HepG2 (cell line): ENCODE measurements around the gene NAV2. TPM values are rescaled to one million over a fixed set of nuclear protein-coding genes. Genes with fewer than 3 reads are reported as not detected.

Source experiments
- ATAC-seq: fragments of 200-7000 bp; cut with Tn5 transposase; 3 replicates; pipeline ENCODE4 v1.9.1; 2020; ENCODE audit warnings: mild to moderate bottlenecking, moderate library complexity
- BruUV-seq: library from RNA; stranded (reverse); fragments of 400-500 nt; replicated peaks from 2 replicates; lab custom pipeline; 2021; lab: Mats Ljungman, UMichigan
- CTCF ChIA-PET: fragments of 300-600 bp; formaldehyde crosslinking; extraction: SDS; loops from one replicate; lab custom pipeline; 2021; ENCODE audit warnings: low total read pairs, inconsistent platforms, low intra/inter-chr PET ratio; lab: Yijun Ruan, JAX
- POLR2A ChIA-PET: fragments of 350-600 bp; sonication (Branson Sonifier 250); formaldehyde crosslinking; loops from one replicate; lab custom pipeline; 2020; ENCODE audit warnings: antibody characterized with exemption, inconsistent platforms; lab: Yijun Ruan, JAX
- DNase-seq: peaks from one replicate; pipeline ENCODE4 v3.0.0-alpha.2; 2015; ENCODE audit warnings: low spot score
- FAIRE-seq: peaks from 3 replicates; lab custom pipeline; 2011; peaks lifted over from hg19 to GRCh38; lab: Jason Lieb, UNC
- H2AFZ ChIP-seq: one replicate; pipeline ENCODE4 v1.6.1; 2011; ENCODE audit warnings: low read length, inconsistent platforms
- H3K27ac ChIP-seq: fragments of 300-600 bp; 3 replicates; pipeline ENCODE4 v1.8.0; 2011; ENCODE audit warnings: mixed run types, mild to moderate bottlenecking, mixed read lengths, low read length, inconsistent platforms; ENCODE audit not compliant: insufficient read depth; ENCODE audit errors: extremely low read length
- H3K27me3 ChIP-seq, 2 experiments: fragments of 200-600 bp in 1 of 2; 2 replicates in 1 of 2; 3 replicates in 1 of 2; pipeline versions ENCODE4 v1.6.0 to v1.8.0; 2011; ENCODE audit warnings: low read length in 2 of 2, mild to moderate bottlenecking in 2 of 2, moderate library complexity in 2 of 2, inconsistent platforms in 1 of 2; ENCODE audit not compliant: insufficient read depth in 2 of 2, control insufficient read depth in 1 of 2
- H3K36me3 ChIP-seq, 2 experiments: fragments of 200-600 bp in 1 of 2; replicated peaks in 1 of 2; 2 replicates in 1 of 2; 3 replicates in 1 of 2; pipeline versions ENCODE4 v1.5.1 to v1.8.0; 2011; ENCODE audit warnings: low read length in 2 of 2, inconsistent platforms in 1 of 2; ENCODE audit not compliant: insufficient read depth in 2 of 2, control insufficient read depth in 1 of 2
- H3K4me1 ChIP-seq: 2 replicates; pipeline ENCODE4 v1.5.1; 2012; ENCODE audit warnings: low read length, inconsistent platforms; ENCODE audit not compliant: insufficient read depth
- H3K4me2 ChIP-seq: 2 replicates; pipeline ENCODE4 v1.6.0; 2011; ENCODE audit warnings: low read depth, low read length, inconsistent platforms
- H3K4me3 ChIP-seq, 3 experiments: fragments of 200-600 bp in 1 of 3; sonication (generic), shearing (Covaris generic) in 1 of 3; replicated peaks in 1 of 3; 2 replicates each; pipeline ENCODE4 v1.5.1; 2011 to 2016; ENCODE audit warnings: low read length in 3 of 3, inconsistent platforms in 2 of 3, low read depth in 2 of 3, mild to moderate bottlenecking in 2 of 3, control low read depth in 1 of 3, mixed read lengths in 1 of 3; ENCODE audit not compliant: insufficient read depth in 1 of 3
- H3K79me2 ChIP-seq: one replicate; pipeline ENCODE4 v1.6.1; 2011; ENCODE audit warnings: low read length, inconsistent platforms; ENCODE audit not compliant: insufficient read depth
- H3K9ac ChIP-seq: 2 replicates; pipeline ENCODE4 v1.6.0; 2011; ENCODE audit warnings: mild to moderate bottlenecking, low read depth, low read length, inconsistent platforms; ENCODE audit not compliant: insufficient read depth
- H3K9me3 ChIP-seq: 2 replicates; pipeline ENCODE4 v1.5.1; 2012; ENCODE audit warnings: mild to moderate bottlenecking, low read length
- H4K20me1 ChIP-seq: 2 replicates; pipeline ENCODE4 v1.6.0; 2011; ENCODE audit warnings: inconsistent platforms, mild to moderate bottlenecking, low read length, moderate library complexity; ENCODE audit not compliant: insufficient read depth
- BCLAF1 ChIP-seq: fragments of 450-650 bp; IDR thresholded peaks from 2 replicates; pipeline ENCODE4 v1.6.1; 2017; ENCODE audit warnings: mild to moderate bottlenecking
- THAP9 ChIP-seq: sonication (generic); formaldehyde crosslinking; IDR thresholded peaks from 2 replicates; pipeline ENCODE4; 2020; ENCODE audit warnings: missing genetic modification reagents, mild to moderate bottlenecking, borderline replicate concordance
- ZNF343 ChIP-seq: sonication (generic); formaldehyde crosslinking; IDR thresholded peaks from 2 replicates; pipeline ENCODE4 v1.4.0; 2020; ENCODE audit warnings: mild to moderate bottlenecking, missing genetic modification reagents
- ZNF558 ChIP-seq: sonication (generic); formaldehyde crosslinking; IDR thresholded peaks from 2 replicates; pipeline ENCODE4 v1.9.0; 2022; ENCODE audit warnings: mild to moderate bottlenecking, missing genetic modification reagents, borderline replicate concordance
- ZNF615 ChIP-seq: sonication (generic); formaldehyde crosslinking; IDR thresholded peaks from 2 replicates; pipeline ENCODE4 v1.5.0; 2020; ENCODE audit warnings: mild to moderate bottlenecking, missing genetic modification reagents, borderline replicate concordance
- ZNF629 ChIP-seq: sonication (generic); formaldehyde crosslinking; conservative IDR thresholded peaks from 2 replicates; pipeline ENCODE4 v1.5.0; 2020; ENCODE audit warnings: missing genetic modification reagents
- WGBS: methylation state at CpG from one replicate; pipeline ENCODE4 v1.1.6; 2017; ENCODE audit warnings: low lambda C conversion rate; 5-methylcytosine and 5-hydroxymethylcytosine counted together
- in situ Hi-C: cut with HindIII; loops from 2 replicates; pipeline ENCODE4 v1.10.0; 2017; ENCODE audit warnings: low pct_unique_long_range_greater_than_20kb; ENCODE audit not compliant: extremely low pct_ligation_motif_present
- intact Hi-C: fragments of 100-400 bp; cut with micrococcal nuclease; formaldehyde crosslinking; loops from one replicate; pipeline ENCODE4 v1.10.0; 2022; ENCODE audit not compliant: unreplicated experiment
- polyA plus RNA-seq, 8 experiments: library from polyadenylated mRNA; depleted of rRNA in 3 of 8; stranded (reverse) in 7 of 8; unstranded in 1 of 8; fragments of >200 nt; fragmentation: Illumina TruSeq in 4 of 8; extraction: Trizol in 4 of 8; gene quantifications; 2 replicates each; pipeline versions ENCODE4 v1.2.1 to v1.2.3, GENCODE V29; 2011 to 2016; ENCODE audit warnings: low read depth in 4 of 8, missing spikeins in 1 of 8, mixed read lengths in 1 of 8; ENCODE audit not compliant: insufficient read depth in 1 of 8
- total RNA-seq, 5 experiments: library from RNA; depleted of rRNA; stranded (reverse); fragments of >200 nt; fragmentation: Illumina TruSeq; extraction: Trizol; gene quantifications; 2 replicates each; pipeline ENCODE4 v1.2.3, GENCODE V29; 2016; ENCODE audit warnings: low read depth in 1 of 5
- TF ChIP-seq, protein P1 (sequence below): sonication (generic); formaldehyde crosslinking; IDR thresholded peaks from 2 replicates; pipeline ENCODE4 v1.9.0; 2021; ENCODE audit warnings: missing genetic modification reagents, borderline replicate concordance

The NAV2 gene
- total and polyA plus RNA-seq, 2 of the 13 experiments (the other 11 are each of a cell fraction or from before 2014, with no cell fraction given): 9.3 to 34.6 TPM

GRCh38 chr11:20156876-20157613, 444.4 kb downstream of the NAV2 start:
- ATAC-seq (no peak), FAIRE-seq (no peak), DNase-seq (no peak)
- Histone ChIP-seq H3K9me3 (no peaks in the 10 kb centered on the region), H3K36me3 (no peaks in the 10 kb centered on the region), H3K27ac (no peak overlapping the region), H3K27me3 (peaks cover 9 to 75% of the 10 kb centered on the region in 2 experiments), H3K9ac (no peak overlapping the region), H3K4me3 (peak overlapping the region in 1 of 3 experiments; percentile 46; a peak in 1 of 6 replicates), H4K20me1 (no peaks in the 10 kb centered on the region), H3K4me2 (peak overlapping the region; percentile 49; the same call in 1 of the 2 replicates), H2AFZ (no peak overlapping the region), H3K79me2 (no peaks in the 10 kb centered on the region), H3K4me1 (no peaks in the 10 kb centered on the region)
- in situ Hi-C loops (no loop called here), intact Hi-C loops (no loop called here)
- ChIA-PET CTCF (no interaction called here), POLR2A (no interaction called here)
- no TSS peak for BruUV-seq
- TF ChIP-seq BCLAF1: no peak
- no peak for TF ChIP-seq ZNF343 (CRISPR knock-in tag)
- no peak for TF ChIP-seq ZNF558
- TF ChIP-seq THAP9: no peak
- no peak for TF ChIP-seq ZNF615 (CRISPR knock-in tag)
- TF ChIP-seq, protein P1, sequence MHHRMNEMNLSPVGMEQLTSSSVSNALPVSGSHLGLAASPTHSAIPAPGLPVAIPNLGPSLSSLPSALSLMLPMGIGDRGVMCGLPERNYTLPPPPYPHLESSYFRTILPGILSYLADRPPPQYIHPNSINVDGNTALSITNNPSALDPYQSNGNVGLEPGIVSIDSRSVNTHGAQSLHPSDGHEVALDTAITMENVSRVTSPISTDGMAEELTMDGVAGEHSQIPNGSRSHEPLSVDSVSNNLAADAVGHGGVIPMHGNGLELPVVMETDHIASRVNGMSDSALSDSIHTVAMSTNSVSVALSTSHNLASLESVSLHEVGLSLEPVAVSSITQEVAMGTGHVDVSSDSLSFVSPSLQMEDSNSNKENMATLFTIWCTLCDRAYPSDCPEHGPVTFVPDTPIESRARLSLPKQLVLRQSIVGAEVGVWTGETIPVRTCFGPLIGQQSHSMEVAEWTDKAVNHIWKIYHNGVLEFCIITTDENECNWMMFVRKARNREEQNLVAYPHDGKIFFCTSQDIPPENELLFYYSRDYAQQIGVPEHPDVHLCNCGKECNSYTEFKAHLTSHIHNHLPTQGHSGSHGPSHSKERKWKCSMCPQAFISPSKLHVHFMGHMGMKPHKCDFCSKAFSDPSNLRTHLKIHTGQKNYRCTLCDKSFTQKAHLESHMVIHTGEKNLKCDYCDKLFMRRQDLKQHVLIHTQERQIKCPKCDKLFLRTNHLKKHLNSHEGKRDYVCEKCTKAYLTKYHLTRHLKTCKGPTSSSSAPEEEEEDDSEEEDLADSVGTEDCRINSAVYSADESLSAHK (CRISPR knock-in tag): no peak
- TF ChIP-seq ZNF629: peak; percentile 58
- WGBS: 25% methylated on average over 14 of the region's 45 CpGs
